Prostate gland (tissue), 2 donors: ENCODE measurements around the gene PICALM.
"Not testable (repeated sequence)": the region's sequence is repeated elsewhere in the genome, so short reads cannot be mapped to it uniquely, and the experiment has no call there.

Experiments
- CTCF ChIP-seq, 4 experiments: fragments of 200-600 bp in 2 of 4; fragments of 450-650 bp in 2 of 4; sonication (generic) in 2 of 4; IDR thresholded peaks; 1 replicate in 3 of 4; 2 replicates in 1 of 4; pipeline ENCODE4 v1.5.1; 2016 to 2019; ENCODE audit warnings: antibody characterized with exemption in 4 of 4, mild to moderate bottlenecking in 2 of 4, moderate library complexity in 2 of 4
- POLR2A ChIP-seq: fragments of 450-650 bp; IDR thresholded peaks from one replicate; pipeline ENCODE4 v1.6.1; 2016; ENCODE audit warnings: antibody characterized with exemption, mild to moderate bottlenecking

GRCh38 chr11:86105601-86106000 lies 36.7 kb upstream of the PICALM start:
- TF ChIP-seq CTCF (IDR thresholded peaks at IDR 0.05); POLR2A: not testable (repeated sequence)
